SK-N-SH (cell line): ENCODE results near the gene RAD9B. TPM values are rescaled to one million over a fixed set of nuclear protein-coding genes. Genes with fewer than 3 reads are reported as not detected.
A peak's percentile ranks its signal among the peaks of the same experiment; 100 is the strongest.
"Not testable (repeated sequence)": the region's sequence is repeated elsewhere in the genome, so short reads cannot be mapped to it uniquely, and the experiment has no call there.

Experiments
- CTCF ChIA-PET: fragments of 300-600, 350-600 bp; formaldehyde crosslinking; extraction: SDS; loops from one replicate; lab custom pipeline; 2021; lab: Yijun Ruan, JAX
- POLR2A ChIA-PET: fragments of 350-600 bp; sonication (Branson Sonifier 250); formaldehyde crosslinking; extraction: SDS; loops from one replicate; lab custom pipeline; 2020; ENCODE audit warnings: antibody characterized with exemption, inconsistent platforms; lab: Yijun Ruan, JAX
- DNase-seq: peaks from one replicate; pipeline ENCODE4 v3.0.0; 2012
- H2AFZ ChIP-seq: fragments of 200-600 bp; sonication (generic); 2 replicates; pipeline ENCODE4 v1.8.1; 2016; ENCODE audit warnings: antibody characterized with exemption, mild to moderate bottlenecking, low read depth
- H3F3A ChIP-seq: fragments of 200-600 bp; sonication (generic); replicated peaks from 2 replicates; pipeline ENCODE3; 2016; ENCODE audit warnings: antibody characterized with exemption, mild to moderate bottlenecking; ENCODE audit not compliant: insufficient read depth
- H3K27ac ChIP-seq, 2 experiments: fragments of 200-500 bp in 1 of 2; fragments of 200-600 bp in 1 of 2; sonication (Bioruptor generic) in 1 of 2; sonication (generic), shearing (Covaris generic) in 1 of 2; 2 replicates each; pipeline versions ENCODE4 v1.5.1 to v1.6.1; 2014 to 2016; ENCODE audit warnings: low read depth in 2 of 2, inconsistent platforms in 1 of 2, low read length in 1 of 2, mild to moderate bottlenecking in 1 of 2, mixed read lengths in 1 of 2
- H3K27me3 ChIP-seq: fragments of 200-600 bp; sonication (generic), shearing (Covaris generic); 2 replicates; pipeline ENCODE4 v1.6.1; 2016; ENCODE audit warnings: mixed run types; ENCODE audit not compliant: insufficient read depth
- H3K36me3 ChIP-seq, 2 experiments: fragments of 200-500 bp in 1 of 2; fragments of 200-600 bp in 1 of 2; sonication (Bioruptor generic) in 1 of 2; sonication (generic) in 1 of 2; replicated peaks in 1 of 2; 2 replicates each; pipeline versions ENCODE3 to v1.5.1; 2014 to 2016; ENCODE audit warnings: low read length in 1 of 2, mild to moderate bottlenecking in 1 of 2; ENCODE audit not compliant: insufficient read depth in 2 of 2, control insufficient read depth in 1 of 2
- H3K4me1 ChIP-seq, 2 experiments: fragments of 200-500 bp in 1 of 2; fragments of 200-600 bp in 1 of 2; sonication (Bioruptor generic) in 1 of 2; sonication (generic), shearing (Covaris generic) in 1 of 2; 2 replicates each; pipeline versions ENCODE4 v1.5.1 to v1.6.1; 2014 to 2016; ENCODE audit warnings: low read depth in 1 of 2, low read length in 1 of 2, mixed run types in 1 of 2; ENCODE audit not compliant: insufficient read depth in 2 of 2, control insufficient read depth in 1 of 2
- H3K4me2 ChIP-seq: fragments of 200-600 bp; sonication (generic), shearing (Covaris generic); 2 replicates; pipeline ENCODE4 v1.6.1; 2017; ENCODE audit warnings: mixed run types
- H3K4me3 ChIP-seq, 2 experiments: fragments of 200-500 bp in 1 of 2; fragments of 200-600 bp in 1 of 2; sonication (Bioruptor generic) in 1 of 2; sonication (generic), shearing (Covaris generic) in 1 of 2; 2 replicates each; pipeline versions ENCODE4 v1.5.1 to v1.8.1; 2014 to 2016; ENCODE audit warnings: low read depth in 2 of 2, inconsistent platforms in 1 of 2, low read length in 1 of 2, mild to moderate bottlenecking in 1 of 2, mixed read lengths in 1 of 2, moderate library complexity in 1 of 2
- H3K79me2 ChIP-seq: fragments of 200-600 bp; sonication (generic); 2 replicates; pipeline ENCODE4 v1.8.1; 2017; ENCODE audit warnings: mild to moderate bottlenecking; ENCODE audit not compliant: insufficient read depth
- H3K9ac ChIP-seq: fragments of 200-600 bp; sonication (generic); 2 replicates; pipeline ENCODE4 v1.6.1; 2017; ENCODE audit warnings: mixed run types
- H3K9me2 ChIP-seq: fragments of 200-600 bp; sonication (generic); 2 replicates; pipeline ENCODE4 v1.6.1; 2017; ENCODE audit warnings: mixed run types
- H3K9me3 ChIP-seq: fragments of 200-600 bp; sonication (generic); 2 replicates; pipeline ENCODE4 v1.6.1; 2017; ENCODE audit warnings: mixed run types, mild to moderate bottlenecking, moderate library complexity
- H4K20me1 ChIP-seq: fragments of 200-600 bp; sonication (generic); 2 replicates; pipeline ENCODE4 v1.6.1; 2017; ENCODE audit warnings: mild to moderate bottlenecking, mixed run types; ENCODE audit not compliant: insufficient read depth
- WGBS: methylation state at CpG from one replicate; pipeline ENCODE4 v1.1.6; 2017; ENCODE audit warnings: low lambda C conversion rate; 5-methylcytosine and 5-hydroxymethylcytosine counted together
- polyA plus RNA-seq, 3 experiments: library from polyadenylated mRNA; depleted of rRNA; stranded (reverse); fragments of >200 nt; gene quantifications; 2 replicates each; pipeline ENCODE4 v1.2.3, GENCODE V29; 2012
- TF ChIP-seq, protein P1 (sequence below): fragments of 150-350 bp; IDR thresholded peaks from 2 replicates; pipeline ENCODE4 v1.6.1; 2016; ENCODE audit warnings: mild to moderate bottlenecking, low read depth, low read length

The RAD9B gene
- polyA plus RNA-seq, 1 of the 3 experiments (the other 2 are of a cell fraction) = 0.20 TPM

DNA sequence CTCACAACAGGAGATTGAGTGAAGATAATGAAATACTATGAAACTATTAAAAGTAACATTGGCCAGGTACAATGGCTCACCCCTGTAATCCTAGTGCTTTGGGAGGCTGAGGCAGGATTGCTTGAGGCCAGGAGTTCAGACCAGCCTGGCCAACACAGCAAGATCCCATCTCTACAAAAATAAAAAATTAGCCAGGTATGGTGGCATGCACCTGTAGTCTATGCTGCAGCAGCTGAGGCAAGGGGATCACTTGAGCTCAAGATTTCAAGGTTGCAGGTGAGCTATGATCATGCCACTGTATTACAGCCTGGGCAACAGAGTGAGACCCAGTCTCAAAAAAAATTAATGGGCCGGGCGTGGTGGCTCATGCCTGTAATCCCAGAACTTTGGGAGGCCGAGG is 14.9 kb downstream of the RAD9B start:
- no peak overlapping the region for H3K27ac ChIP-seq
- no peak overlapping the region for H3K4me2 ChIP-seq
- H3K9me3 ChIP-seq = no peaks in the 10 kb centered on the region
- H3K4me1 ChIP-seq = no peaks in the 10 kb centered on the region
- H3K9ac ChIP-seq = no peak overlapping the region
- TF ChIP-seq, protein P1, sequence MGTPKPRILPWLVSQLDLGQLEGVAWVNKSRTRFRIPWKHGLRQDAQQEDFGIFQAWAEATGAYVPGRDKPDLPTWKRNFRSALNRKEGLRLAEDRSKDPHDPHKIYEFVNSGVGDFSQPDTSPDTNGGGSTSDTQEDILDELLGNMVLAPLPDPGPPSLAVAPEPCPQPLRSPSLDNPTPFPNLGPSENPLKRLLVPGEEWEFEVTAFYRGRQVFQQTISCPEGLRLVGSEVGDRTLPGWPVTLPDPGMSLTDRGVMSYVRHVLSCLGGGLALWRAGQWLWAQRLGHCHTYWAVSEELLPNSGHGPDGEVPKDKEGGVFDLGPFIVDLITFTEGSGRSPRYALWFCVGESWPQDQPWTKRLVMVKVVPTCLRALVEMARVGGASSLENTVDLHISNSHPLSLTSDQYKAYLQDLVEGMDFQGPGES = no peak
- no peaks in the 10 kb centered on the region for H4K20me1 ChIP-seq
- 75% methylated on average over 3 of the region's 3 CpGs for WGBS
- H3K79me2 ChIP-seq = no peaks in the 10 kb centered on the region
- ChIA-PET CTCF (no interaction called here), POLR2A (no interaction called here)
- H3K36me3 ChIP-seq = no peaks in the 10 kb centered on the region
- DNase-seq = no peak
- H3K9me2 ChIP-seq = no peaks in the 10 kb centered on the region
- no peak overlapping the region for H2AFZ ChIP-seq
- H3K4me3 ChIP-seq = no peak overlapping the region
- H3F3A ChIP-seq = no peaks in the 10 kb centered on the region
- H3K27me3 ChIP-seq = no peaks in the 10 kb centered on the region

DNA sequence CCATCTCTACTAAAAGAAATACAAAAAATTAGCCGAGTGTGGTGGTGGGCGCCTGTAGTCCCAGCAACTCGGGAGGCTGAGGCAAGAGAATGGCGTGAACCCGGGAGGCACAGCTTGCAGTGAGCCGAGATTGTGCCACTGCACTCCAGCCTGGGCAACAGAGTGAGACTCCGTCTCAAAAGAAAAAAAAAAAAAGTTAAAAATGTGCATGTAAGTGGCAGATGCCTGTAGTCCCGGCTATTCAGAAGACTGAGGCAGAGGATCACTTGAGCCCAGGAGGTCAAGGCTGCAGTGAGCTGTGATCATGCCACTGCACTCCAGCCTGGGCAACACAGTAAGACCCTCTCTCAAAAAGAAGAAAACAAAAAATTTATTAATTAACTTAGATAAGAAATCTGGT is 15.9 kb downstream of the RAD9B start:
- H3K9me3 ChIP-seq, H3K4me1 ChIP-seq, H3K27me3 ChIP-seq, H4K20me1 ChIP-seq, H3K9ac ChIP-seq, H3K4me3 ChIP-seq, POLR2A ChIA-PET, H3K9me2 ChIP-seq, H3K27ac ChIP-seq, DNase-seq, H3K4me2 ChIP-seq, H3F3A ChIP-seq, H3K79me2 ChIP-seq, H3K36me3 ChIP-seq, H2AFZ ChIP-seq: not testable (repeated sequence)
- CTCF ChIA-PET = interaction anchor here (1.2 kb wide), 1 partner anchor 49 kb away, joined by 3 read pairs; the partner anchor contains the start of gene FAM216A
- 83% methylated on average over 8 of the region's 8 CpGs for WGBS

DNA sequence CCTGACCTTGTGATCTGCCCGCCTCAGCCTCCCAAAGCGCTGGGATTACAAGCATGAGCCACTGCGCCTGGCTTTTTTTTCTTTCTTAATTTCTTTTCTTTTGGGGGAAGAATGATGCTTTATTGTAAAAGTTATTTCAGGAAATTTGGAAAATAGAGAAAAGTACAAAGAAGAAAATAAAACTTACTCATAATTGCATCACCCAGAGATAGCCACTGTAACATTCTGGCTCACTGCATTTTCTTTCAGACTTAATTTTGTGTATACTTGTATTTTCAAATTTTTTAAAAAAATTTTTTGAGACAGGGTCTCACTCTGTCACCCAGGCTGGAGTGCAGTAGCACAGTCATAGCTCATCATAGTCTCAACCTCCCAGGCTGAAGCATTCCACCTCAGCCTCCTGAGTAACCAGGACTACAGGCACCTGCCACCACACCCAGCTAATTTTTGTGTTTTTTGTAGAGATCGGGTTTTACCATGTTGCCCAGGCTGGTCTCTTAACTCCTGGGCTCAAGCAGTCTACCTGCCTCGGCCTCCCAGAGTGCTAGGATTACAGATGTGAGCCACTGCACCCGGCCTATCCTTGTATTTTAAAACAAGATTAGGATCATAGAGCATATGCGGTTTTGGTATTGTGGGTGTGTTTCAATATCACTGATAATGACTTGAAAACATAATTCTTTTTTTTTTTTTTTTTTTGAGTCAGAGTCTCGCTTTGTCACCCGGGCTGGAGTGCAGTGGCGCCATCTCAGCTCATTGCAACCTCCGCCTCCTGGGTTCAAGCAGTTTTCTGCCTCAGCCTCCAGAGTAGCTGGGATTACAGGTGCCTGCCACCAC is 19.0 kb downstream of the RAD9B start:
- POLR2A ChIA-PET = interaction anchor here (0.6 kb wide), 1 partner anchor 27 kb away, joined by 3 read pairs; no protein-coding TSS in a partner anchor
- DNase-seq = not testable (repeated sequence)

More for the DNA sequence above, 19.0 kb downstream of the RAD9B start:
- not testable (repeated sequence) for H3K9ac ChIP-seq, H3F3A ChIP-seq, H3K4me2 ChIP-seq, H3K27ac ChIP-seq, H3K9me2 ChIP-seq, H3K36me3 ChIP-seq, H4K20me1 ChIP-seq, H3K79me2 ChIP-seq, H3K27me3 ChIP-seq, H3K4me3 ChIP-seq, H3K9me3 ChIP-seq, H3K4me1 ChIP-seq
- 95% methylated on average over 11 of the region's 11 CpGs for WGBS
- 0 out of 2 replicates have a peak overlapping the region, but pooled peaks have one; percentile 41 for H2AFZ ChIP-seq
- CTCF ChIA-PET = interaction anchor here (0.6 kb wide), 1 partner anchor 52 kb away, joined by 3 read pairs; the partner anchor contains the start of gene FAM216A
